GM18858 (cell line): ENCODE measurements around the gene KRT72.

Experiments
- ATAC-seq: cut with Tn5 transposase; IDR thresholded peaks from one replicate; pipeline ENCODE4 v1.9.1; 2021; ENCODE audit not compliant: unreplicated experiment

KRT72 gene

DNA sequence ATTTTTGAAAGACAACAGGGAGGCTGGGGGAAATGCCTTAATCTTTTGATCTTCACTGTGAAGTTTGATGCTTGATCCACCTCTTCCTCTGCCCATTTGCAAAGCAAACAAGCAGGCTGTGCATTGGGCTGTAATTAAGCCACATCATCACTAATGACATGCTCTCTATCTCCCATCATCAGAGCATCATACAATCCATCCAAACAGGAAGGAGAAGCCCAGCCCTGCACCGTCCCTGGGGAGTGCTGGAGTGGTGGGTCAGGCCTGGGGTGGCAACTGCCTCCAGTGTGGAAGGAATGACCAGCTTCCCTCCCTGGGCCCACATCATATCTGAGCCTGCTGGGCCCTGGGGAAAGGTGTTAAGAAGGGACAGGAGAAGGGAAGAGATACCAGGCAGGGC, 20.8 kb downstream of the KRT72 start:
- ATAC-seq = no peak

DNA sequence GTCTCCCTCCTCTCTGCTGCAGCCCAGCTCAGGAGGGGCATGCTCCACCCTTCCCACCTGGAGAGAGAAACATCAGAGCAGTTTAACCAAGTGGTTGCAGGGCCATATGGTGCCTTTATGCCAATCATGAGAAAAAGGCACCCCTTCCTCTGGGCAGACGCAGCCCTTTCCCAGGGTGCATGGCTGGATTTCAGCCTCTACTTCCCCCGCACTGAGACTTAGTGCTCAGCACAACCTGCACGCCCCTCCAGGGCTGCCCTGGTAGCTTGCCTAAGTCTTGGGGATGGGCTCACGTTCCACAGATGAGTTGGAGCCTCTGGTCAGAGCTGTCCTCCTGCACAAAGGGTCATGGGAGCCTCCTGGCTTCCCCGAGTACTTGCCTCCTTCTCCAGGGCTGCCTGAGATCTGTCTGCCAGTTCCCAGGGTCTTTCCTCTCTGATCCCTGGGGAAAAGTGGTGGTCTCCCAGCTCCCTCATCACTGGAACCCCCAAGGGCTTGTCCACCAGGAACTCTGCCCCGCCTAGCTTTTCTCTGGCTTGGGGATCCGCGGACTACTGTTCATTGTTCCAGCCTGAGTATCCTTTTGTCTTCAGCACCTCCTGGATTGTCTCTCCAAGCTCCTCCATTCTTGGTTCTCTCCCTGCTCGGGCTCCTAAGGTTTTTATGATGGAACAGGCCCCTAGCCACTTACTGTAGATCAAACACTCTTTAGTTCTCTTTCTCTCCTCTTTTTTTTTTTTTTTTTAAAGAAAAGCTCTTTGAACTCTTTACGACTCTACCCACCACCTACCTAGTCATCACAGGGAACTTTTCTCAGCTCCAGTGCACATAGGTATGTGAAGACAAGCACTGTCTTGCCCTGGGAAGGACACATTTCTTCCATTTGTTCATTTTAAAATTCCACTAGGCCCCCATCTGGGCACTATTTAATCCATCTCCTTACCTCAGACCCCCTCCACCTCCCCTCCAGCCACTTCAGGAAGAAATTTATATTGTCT, 21.5 kb downstream of the KRT72 start:
- ATAC-seq = no peak

DNA sequence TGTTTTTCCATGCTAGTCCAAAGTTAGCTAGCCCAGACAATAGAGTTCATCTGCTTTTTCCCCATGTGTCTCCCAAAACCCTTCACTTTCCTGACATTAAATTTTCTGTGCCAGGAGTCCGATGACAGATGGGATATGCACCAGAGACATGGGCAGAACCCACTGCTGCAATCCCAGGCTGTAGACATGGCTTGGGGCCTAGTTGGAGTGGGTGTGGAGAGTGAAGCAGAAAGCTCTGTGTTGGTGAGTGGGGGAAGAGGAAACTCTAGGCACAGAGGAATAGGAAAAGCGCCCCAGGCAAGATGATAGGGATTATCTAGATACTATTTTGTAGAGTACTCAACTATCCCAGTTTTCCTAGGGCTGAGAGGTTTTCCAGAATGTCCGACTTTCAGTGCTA, 22.8 kb downstream of the KRT72 start:
- no peak for ATAC-seq

DNA sequence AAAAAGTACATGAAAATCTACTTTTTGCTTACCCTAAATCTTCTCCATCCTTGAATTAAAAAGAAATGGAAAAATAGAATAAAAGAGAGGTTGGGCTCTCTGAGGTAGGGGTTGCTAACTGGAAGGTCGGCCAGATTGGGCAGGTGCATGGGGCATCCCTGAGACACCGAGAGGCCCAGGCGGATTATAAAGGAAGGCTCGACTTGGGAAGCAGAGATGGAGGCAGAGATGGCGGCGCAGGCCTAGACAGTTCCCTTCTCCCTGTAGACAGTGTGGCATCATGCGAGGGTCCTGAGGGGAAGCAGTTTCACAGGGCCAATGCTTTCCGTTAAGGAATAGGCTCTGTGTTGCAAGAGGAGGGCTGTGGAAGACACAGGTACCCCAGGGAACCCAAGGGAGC, 23.9 kb downstream of the KRT72 start:
- no peak for ATAC-seq

DNA sequence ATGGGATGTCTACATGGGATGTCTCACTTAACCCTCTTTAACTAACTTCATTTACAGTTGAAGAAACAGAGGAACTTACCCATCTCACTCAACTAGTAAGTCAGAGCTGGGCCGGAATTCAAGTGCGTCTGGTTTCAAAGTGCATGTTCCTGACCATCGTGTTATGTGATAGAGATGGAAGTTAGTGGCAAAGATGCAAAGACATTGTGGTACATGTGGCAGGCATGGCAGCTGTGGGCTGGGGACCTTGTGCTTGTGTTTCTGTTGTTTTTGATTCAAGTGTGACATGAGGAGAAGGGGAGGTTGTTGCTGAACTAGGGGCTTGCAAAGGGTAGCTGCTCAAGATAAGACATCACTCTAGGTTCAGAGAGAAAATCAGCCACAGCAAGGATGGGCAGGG, 25.3 kb downstream of the KRT72 start:
- ATAC-seq = no peak

DNA sequence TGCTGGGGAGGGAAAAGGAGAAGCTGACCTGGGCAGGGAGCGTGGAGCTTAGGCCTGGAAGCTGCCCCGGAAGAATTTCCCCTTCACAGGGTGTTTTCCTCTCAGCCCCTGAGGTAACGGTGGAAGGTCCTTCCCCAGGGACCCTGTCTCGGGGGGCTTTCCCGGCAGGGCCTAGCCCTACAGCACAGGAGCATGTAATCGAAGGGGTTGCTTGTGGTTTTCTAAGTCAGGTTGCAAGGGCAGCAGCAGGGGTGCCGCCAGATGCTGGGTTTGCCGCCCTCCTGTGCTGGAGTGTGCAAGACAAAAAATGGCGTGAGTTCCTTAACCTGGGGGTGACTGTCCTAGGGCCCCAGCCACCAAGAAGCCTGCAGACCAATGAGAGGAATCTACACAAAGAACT, 26.0 kb downstream of the KRT72 start:
- no peak for ATAC-seq

DNA sequence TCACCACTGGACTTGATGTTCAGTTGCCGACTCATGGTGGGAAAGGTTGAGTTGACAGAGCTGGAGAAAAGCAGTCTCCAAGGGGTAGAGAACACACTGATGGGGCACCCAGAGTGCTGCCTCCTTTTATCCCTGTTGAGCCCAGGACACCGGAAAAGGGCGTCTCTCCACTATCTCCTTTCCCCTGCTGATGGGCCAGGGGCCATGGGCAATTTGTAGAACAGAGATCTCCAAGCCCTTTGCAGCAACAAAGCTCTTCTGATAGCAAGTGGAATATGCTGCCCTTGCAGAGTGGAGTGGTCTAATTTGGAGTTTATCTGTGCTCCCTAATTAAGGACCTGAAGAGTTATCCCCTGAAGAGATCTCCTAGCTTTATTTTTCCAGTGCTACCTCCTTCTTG, 27.5 kb downstream of the KRT72 start, which contains the start of gene KRT74:
KRT74 (minus strand) TSS at position 101 of the 400 bp plus-strand sequence; CDS start at position 35, 66 bp downstream.
- no peak for ATAC-seq

DNA sequence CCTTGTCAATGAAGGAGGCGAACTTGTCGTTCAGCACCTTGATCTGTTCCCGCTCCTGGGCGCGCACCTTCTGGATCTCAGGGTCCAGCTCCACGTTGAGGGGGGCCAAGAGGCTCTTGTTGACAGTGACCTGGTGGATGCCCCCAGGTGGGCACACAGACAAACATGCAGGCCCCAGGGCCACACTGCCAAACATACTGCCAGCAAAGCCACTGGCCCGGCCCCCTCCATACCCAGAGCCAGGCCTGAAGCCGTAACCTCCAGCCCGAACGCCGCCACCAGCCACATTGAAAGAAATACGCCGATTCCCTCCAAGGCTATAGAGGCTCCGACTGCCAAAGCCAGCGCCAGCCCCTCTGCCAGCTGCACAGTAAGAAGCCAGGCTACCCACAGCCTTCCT, 28.0 kb downstream of the KRT72 start:
- no peak for ATAC-seq

DNA sequence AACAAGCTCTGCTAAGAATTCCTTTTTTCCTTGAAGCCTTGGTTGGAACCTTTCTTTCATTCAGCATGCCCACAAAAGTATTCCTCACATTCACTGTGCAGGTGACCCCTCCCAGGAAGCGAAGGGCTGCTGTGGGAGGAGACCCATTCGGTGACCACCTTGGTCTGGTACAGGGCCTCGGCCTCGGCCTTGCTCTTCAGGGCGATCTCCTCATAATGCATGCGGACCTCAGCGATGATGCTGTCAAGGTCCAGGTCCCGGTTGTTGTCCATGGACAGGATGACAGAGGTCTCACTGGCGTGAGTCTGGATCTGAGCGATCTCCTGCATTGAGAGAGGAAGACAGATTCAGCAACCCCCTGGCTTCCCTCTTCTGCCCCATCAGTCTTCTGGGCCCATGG, 30.8 kb downstream of the KRT72 start:
- no peak for ATAC-seq

DNA sequence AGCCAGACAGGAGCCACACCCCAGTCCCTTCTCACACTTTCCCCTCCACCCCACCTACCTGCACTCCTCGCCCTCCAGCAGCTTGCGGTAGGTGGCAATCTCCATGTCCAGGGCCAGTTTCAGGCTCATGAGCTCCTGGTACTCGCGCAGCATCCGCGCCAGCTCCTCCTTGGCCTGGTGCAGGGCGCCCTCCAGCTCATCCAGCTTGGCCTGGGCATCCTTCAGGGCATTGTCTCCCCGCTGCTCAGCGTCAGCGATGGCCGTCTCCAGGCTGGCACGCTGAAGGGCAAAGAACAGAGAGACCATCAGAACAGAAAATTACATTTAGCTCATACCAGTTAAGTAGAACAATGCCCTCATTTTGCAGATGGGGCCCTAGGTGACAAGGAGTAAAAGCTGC, 33.2 kb downstream of the KRT72 start:
- no peak for ATAC-seq

DNA sequence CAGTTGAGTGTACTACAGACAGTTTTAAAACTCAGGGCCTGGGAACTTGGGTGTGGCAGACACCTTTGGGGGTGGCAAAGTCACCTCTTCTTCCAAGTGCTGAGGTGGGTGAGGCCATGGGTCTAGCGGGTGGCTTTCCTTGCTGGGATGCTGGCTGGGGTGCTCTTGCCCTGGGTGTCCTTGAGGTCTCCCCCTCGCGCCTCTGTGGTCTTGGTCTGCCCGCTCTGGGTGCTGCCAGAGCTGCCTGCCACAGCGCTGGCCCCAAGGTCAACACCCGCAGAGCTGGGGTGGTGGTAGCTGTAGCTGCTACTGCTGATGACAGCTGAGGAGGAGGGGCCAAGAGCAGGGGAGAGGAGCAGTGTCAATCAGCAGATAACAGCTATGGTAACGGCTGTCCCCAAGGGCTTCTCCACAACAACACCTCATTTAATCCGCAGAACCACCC, 34.4 kb downstream of the KRT72 start:
- ATAC-seq = no peak

DNA sequence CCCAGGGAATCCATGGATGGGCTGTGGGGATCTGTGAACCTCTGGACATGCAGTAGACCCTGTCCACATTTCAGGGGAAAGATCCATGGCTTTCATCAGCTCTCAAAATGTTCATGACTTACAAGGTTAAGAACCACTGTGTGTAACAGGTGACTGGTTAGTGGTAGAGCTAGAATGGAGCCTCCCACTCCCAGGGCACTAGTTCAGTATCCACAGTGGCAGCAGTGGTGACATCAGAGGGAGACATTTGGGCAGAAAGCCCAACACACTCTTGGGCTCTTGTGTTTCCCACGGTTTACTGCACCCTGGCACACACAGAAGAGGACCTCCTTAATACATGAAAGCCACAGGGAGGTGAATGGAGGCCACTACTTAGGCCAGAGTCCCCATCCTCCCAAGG, 36.7 kb downstream of the KRT72 start:
- ATAC-seq = no peak

DNA sequence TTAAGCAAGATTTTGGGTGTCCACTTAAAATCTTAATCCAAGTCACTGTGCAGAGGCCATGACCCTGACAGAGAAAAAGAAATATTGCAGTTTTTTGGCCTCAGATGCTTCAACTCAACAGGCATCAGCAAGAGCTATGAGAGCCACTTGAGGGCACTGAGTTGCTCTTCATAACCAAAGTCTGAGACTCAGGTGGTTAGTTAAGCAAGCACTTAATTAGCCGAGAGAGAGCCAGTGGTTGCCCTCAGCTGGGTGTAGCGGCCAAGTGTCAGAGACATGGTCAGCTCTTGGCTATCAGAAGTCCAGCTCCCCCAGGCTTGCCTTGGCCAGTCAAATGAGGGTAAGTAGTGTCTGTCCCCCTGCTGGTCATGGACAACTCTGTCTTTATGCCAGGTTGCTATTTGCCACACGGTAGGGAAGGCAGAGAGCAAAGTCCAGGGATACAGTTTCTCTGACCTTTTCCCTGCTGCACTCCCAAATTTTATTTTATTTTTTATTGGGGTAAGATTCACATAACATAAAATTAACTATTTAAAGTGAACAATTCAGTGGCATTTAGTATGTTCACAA, 39.3 kb downstream of the KRT72 start:
- ATAC-seq = no peak

DNA sequence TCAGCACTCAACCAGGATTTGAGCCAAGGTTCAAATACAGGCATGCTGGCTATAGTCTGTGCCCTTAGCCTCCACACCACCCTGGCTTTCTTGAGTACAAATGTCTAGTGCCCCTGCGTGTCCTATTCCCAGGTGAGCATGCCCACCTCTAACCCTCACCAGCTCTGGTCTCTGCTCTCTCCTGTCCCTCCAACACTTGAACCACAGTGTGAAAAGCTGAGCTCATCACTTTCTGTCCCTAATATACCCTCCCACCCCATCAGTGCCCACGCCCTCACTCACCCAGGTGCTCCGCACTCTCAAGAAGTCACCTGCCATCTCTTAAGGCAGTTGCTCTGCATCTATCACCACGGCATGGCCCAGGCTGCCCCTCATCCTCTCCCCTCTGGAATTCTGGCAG, 41.3 kb downstream of the KRT72 start:
- no peak for ATAC-seq

DNA sequence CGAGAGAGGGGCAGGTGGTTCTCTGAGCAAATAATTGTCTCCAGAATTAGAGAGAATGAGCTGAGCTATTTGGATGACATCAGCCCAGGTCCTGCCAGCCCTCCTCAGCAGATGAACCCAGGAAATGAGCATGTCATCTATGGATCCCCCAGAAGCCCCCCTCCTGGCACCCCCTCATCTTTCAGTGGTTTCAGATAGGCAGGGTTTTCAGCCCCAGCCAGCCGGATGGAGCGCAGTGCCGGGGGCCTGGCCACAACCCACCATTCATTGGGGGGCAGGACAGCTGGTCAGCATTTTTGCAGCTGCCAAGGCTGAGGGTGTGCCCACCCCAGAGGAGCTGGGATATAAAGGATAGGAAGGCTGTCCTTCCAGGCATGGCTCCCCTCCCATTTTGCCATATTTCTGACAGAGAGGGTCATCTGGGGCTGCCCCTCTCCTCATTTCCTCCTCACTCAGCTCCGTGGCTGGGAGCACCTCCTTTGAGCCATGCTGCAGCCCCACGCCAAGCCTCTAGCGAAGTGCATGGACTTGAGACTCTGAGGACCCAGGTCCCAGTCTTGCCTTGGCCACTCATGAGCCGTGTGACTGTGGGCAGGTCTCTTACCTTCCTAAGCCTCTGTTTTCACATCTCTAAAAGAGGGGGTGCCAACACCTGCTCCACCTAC, 42.4 kb downstream of the KRT72 start:
- no peak for ATAC-seq

DNA sequence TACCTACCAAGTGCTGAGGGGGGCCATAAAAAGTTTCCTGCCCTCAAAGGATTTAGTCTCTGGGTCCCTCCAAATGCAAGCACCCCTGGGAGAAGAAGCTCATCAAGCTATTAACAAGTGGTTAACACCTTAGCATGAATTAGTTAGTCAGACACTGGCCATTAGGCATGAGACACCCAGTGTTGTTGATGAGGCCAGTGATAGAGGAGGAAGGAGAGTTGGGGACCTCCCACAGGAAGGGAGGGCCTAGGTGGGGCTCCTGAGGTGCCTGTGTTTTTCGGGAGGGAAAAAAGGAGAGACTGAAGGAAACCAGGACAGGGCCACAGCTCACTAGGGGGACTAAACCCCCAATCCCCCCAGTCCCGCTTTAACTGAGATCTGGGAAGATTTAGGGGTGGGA, 43.8 kb downstream of the KRT72 start:
- no peak for ATAC-seq

DNA sequence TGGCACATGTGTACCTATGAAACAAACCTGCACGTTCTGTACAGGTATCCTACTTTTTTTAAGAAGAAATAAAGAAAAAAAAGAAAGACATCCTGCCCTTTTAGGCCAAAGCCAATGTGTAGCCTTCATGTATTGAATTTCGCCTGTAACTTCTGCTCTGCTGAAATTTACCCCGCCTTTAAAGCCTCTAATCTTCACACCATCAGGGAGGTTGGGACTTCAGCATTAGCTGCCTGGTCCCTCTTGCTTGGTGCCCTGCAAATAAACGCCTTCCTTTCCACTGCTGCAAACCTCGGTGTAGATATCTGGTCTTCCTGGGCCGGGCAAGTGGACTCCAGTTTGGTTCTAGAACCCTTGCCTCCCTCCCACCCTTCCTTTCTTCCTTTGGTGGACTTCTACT, 45.7 kb downstream of the KRT72 start:
- no peak for ATAC-seq

DNA sequence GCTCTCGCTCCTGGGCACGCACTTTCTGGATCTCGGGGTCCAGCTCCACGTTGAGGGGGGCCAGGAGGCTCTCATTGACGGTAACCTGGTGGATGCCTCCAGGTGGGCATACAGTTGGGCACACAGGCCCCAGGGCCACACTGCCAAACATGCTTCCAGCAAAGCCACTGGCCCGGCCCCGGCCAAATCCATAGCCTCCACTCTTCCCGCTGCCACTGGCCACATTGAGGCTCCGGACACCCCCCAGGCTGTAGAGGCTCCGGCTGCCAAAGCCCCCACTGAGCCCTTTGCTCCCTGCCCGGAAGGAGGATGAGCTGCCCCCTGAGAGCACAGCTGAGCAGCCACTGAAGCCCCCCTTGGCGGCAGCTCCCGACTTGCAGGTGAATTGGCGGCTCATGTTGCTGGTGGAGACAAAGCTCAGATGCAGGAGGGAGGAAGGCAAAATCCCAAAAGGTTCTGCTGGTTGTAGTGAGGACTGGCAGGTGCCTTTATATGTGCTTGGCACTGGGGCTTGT, 48.5 kb downstream of the KRT72 start, which contains the start of gene KRT71:
KRT71 (minus strand) TSS at position 465 of the 515 bp plus-strand sequence; CDS start at position 397, 68 bp downstream.
- ATAC-seq = no peak

DNA sequence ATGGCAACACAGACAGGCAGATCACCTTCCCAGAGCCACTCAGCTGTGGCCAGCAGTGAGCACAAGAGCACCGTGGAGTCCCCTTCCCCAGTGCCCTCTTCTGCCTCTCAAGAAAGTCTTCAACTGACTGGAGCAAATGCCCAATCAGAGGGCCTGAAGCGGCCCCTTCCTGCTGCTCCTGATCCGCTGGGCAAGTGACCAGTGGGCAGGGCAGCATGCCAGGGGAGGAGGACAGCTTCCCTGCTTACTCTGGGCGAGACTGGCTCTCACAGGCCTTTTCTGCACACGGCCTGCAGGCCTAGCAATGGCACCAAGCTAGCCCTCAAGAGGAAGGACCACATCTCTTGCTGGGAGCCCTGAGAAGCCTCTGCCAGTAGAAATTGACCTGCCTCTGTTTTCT, 49.2 kb downstream of the KRT72 start:
- ATAC-seq = no peak

DNA sequence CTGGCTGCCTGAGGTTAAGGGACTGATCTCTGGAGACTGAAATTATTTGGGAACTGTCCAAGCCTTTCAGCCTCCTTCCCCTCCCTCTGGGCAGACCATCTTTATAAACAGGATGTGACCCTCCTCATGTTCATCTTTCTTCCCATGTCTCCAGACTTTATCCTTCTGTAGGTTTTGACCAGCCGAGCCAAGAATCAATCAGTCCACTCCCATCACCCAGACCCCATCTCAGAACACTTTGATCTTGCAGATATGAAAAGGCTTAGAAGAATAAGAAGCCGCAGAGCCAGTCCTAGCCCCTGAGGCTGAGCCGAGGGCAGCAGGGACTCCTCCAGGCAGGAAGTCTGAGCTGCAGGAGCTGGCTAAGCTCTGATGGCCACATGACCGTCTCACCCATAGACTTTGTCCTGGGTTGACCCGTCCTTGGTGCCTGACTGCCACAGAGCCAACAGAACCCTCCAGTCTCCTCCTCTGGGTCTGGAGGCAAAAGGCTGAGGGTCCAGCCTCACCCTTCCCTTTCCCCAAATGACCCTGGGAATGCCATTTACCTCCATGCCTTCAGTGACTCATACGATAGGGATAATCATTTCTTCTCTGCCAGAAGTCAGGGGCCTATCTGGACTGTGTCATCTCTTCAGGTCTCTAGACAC, 49.9 kb downstream of the KRT72 start:
- no peak for ATAC-seq

DNA sequence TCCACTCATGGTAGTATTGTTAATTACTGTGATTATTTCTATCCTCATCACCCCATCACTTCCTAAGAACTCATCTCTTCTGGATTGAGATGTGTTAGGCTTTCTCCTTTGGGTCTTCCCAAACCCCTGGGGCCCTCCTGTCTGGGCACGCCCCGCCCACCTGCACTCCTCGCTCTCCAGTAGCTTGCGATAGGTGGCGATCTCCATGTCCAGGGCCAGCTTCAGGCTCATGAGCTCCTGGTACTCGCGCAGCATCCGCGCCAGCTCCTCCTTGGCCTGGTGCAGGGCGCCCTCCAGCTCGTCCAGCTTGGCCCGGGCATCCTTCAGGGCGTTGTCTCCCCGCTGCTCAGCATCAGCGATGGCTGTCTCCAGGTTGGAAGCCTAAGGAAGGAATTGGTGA, 55.1 kb downstream of the KRT72 start:
- ATAC-seq = no peak
